GM19025 (cell line): Measurements from ENCODE around the gene MARK2.

Experiments used
- ATAC-seq: cut with Tn5 transposase; IDR thresholded peaks from one replicate; pipeline ENCODE4 v1.9.1; 2021; ENCODE audit warnings: mild to moderate bottlenecking, low read depth, moderate library complexity; ENCODE audit not compliant: unreplicated experiment

MARK2 gene

GRCh38 chr11:63877658-63878241 lies 38.8 kb downstream of the MARK2 start:
- no peak for ATAC-seq

- no peak for ATAC-seq
Observed at GRCh38 chr11:63879598-63880402, 40.9 kb downstream of the MARK2 start.

- no peak for ATAC-seq
Observed at GRCh38 chr11:63880403-63880790, 41.5 kb downstream of the MARK2 start.

GRCh38 chr11:63882555-63883242 lies 43.8 kb downstream of the MARK2 start:
- ATAC-seq: no peak

- no peak for ATAC-seq
Observed at GRCh38 chr11:63883791-63884190, 44.9 kb downstream of the MARK2 start.

GRCh38 chr11:63884196-63884932 lies 45.5 kb downstream of the MARK2 start:
- no peak for ATAC-seq

GRCh38 chr11:63887386-63887999 lies 48.6 kb downstream of the MARK2 start:
- no peak for ATAC-seq

GRCh38 chr11:63888170-63889086 lies 49.5 kb downstream of the MARK2 start:
- ATAC-seq: peak; percentile 61

- no peak for ATAC-seq
Observed at GRCh38 chr11:63889344-63889743, 50.4 kb downstream of the MARK2 start.

GRCh38 chr11:63890368-63890767 lies 51.5 kb downstream of the MARK2 start:
- no peak for ATAC-seq

GRCh38 chr11:63892228-63892627 lies 53.3 kb downstream of the MARK2 start:
- no peak for ATAC-seq

GRCh38 chr11:63893355-63893754 lies 54.4 kb downstream of the MARK2 start:
- no peak for ATAC-seq

GRCh38 chr11:63896071-63896470 lies 57.2 kb downstream of the MARK2 start:
- ATAC-seq: no peak

GRCh38 chr11:63897459-63898146 lies 58.7 kb downstream of the MARK2 start:
- no peak for ATAC-seq

- ATAC-seq: no peak
Observed at GRCh38 chr11:63901660-63902059, 62.8 kb downstream of the MARK2 start.

- no peak for ATAC-seq
Observed at GRCh38 chr11:63903884-63904283, 65.0 kb downstream of the MARK2 start.

- ATAC-seq: no peak
Observed at GRCh38 chr11:63904743-63905142, 65.8 kb downstream of the MARK2 start.

- ATAC-seq: no peak
Observed at GRCh38 chr11:63905179-63905578, 66.3 kb downstream of the MARK2 start.

- no peak for ATAC-seq
Observed at GRCh38 chr11:63906087-63906486, 67.2 kb downstream of the MARK2 start.
